ENCODE data around the gene HOMER1. TPM values are rescaled to one million over a fixed set of nuclear protein-coding genes. Genes with fewer than 3 reads are reported as not detected.

Gene HOMER1
- total and polyA plus RNA-seq, 10 of the 15 experiments (the other 5 are each of a cell fraction or from before 2014, with no cell fraction given) = 0.96 to 22.0 (median 7.5) TPM

DNA sequence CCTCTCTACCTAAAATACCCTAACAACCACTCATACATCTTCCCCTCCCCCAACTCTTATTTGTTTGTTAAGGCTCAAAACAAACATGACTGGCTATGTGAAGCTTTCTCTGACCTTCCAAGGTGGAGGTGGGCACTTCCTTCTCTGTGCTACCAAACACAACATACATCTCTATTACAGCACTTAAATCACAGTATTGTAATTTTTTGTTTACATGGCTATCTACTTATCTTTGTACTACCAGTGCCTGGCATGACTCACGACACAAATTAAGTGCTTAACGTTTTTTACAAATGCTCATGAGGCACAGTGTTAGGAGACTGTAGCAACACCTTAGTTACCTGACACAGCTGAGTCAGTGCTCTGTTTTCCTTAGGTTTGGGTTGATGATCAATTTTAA is 18.6 kb downstream of the HOMER1 start:
- no peak for ATAC-seq
- CTCF ChIA-PET = no interaction called here
- POLR2A ChIA-PET = no interaction called here

More for the DNA sequence above, 18.6 kb downstream of the HOMER1 start:
- ChIA-PET RAD21 (ENCODE audit: unreplicated experiment) (no interaction called here), SMC1A (ENCODE audit: uncharacterized antibody, unreplicated experiment) (interaction anchor here (0.5 to 2.1 kb wide), 3 partner anchors 10 to 289 kb away, joined by 3 to 5 read pairs (median 4); no protein-coding TSS in a partner anchor)
- H3K4me1 ChIP-seq (ENCODE audit: control insufficient read depth, insufficient read depth, low read length) = no peaks in the 10 kb centered on the region
- no peaks in the 10 kb centered on the region for H3K79me2 ChIP-seq (ENCODE audit: control insufficient read depth, insufficient read depth, low read length)
- no peak for TF ChIP-seq YY1 (IDR thresholded peaks at IDR 0.05; ENCODE audit: low read depth, low read length)
- TF ChIP-seq CREM (IDR thresholded peaks at IDR 0.05; ENCODE audit: low read depth) = no peak
- TF ChIP-seq KAT2A (conservative IDR thresholded peaks at IDR 0.05; ENCODE audit: control insufficient read depth, low read depth, low read length) = no peak
- no peak for TF ChIP-seq EP300 (IDR thresholded peaks at IDR 0.05; ENCODE audit: borderline replicate concordance in 1 of 2, control insufficient read depth in 1 of 2, low read depth in 2 of 2, low read length in 2 of 2)
- no peak for TF ChIP-seq CHD2 (IDR thresholded peaks at IDR 0.05; ENCODE audit: borderline replicate concordance, low read depth, low read length)
- TF ChIP-seq, protein P1, sequence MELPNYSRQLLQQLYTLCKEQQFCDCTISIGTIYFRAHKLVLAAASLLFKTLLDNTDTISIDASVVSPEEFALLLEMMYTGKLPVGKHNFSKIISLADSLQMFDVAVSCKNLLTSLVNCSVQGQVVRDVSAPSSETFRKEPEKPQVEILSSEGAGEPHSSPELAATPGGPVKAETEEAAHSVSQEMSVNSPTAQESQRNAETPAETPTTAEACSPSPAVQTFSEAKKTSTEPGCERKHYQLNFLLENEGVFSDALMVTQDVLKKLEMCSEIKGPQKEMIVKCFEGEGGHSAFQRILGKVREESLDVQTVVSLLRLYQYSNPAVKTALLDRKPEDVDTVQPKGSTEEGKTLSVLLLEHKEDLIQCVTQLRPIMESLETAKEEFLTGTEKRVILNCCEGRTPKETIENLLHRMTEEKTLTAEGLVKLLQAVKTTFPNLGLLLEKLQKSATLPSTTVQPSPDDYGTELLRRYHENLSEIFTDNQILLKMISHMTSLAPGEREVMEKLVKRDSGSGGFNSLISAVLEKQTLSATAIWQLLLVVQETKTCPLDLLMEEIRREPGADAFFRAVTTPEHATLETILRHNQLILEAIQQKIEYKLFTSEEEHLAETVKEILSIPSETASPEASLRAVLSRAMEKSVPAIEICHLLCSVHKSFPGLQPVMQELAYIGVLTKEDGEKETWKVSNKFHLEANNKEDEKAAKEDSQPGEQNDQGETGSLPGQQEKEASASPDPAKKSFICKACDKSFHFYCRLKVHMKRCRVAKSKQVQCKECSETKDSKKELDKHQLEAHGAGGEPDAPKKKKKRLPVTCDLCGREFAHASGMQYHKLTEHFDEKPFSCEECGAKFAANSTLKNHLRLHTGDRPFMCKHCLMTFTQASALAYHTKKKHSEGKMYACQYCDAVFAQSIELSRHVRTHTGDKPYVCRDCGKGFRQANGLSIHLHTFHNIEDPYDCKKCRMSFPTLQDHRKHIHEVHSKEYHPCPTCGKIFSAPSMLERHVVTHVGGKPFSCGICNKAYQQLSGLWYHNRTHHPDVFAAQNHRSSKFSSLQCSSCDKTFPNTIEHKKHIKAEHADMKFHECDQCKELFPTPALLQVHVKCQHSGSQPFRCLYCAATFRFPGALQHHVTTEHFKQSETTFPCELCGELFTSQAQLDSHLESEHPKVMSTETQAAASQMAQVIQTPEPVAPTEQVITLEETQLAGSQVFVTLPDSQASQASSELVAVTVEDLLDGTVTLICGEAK (IDR thresholded peaks at IDR 0.05; ENCODE audit: borderline replicate concordance) = no peak
- no peak for TF ChIP-seq MYB (IDR thresholded peaks at IDR 0.05; ENCODE audit: borderline replicate concordance, low read depth, low read length)
- no peak for TF ChIP-seq RELA (IDR thresholded peaks at IDR 0.05; ENCODE audit: borderline replicate concordance, partially characterized antibody)
- TF ChIP-seq, protein P2, sequence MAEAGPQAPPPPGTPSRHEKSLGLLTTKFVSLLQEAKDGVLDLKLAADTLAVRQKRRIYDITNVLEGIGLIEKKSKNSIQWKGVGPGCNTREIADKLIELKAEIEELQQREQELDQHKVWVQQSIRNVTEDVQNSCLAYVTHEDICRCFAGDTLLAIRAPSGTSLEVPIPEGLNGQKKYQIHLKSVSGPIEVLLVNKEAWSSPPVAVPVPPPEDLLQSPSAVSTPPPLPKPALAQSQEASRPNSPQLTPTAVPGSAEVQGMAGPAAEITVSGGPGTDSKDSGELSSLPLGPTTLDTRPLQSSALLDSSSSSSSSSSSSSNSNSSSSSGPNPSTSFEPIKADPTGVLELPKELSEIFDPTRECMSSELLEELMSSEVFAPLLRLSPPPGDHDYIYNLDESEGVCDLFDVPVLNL (IDR thresholded peaks at IDR 0.05; ENCODE audit: low read depth, low read length) = no peak
- no peaks in the 10 kb centered on the region for H3K9me3 ChIP-seq (replicated peaks; ENCODE audit: control insufficient read depth, insufficient read depth, low read length)
- no peaks in the 10 kb centered on the region for H3K27me3 ChIP-seq (replicated peaks in 1 of 2; ENCODE audit: control insufficient read depth in 2 of 2, insufficient read depth in 2 of 2, low read length in 1 of 2)
- no peak overlapping the region for H3K4me3 ChIP-seq
- no peak overlapping the region for H3K9ac ChIP-seq (ENCODE audit: control insufficient read depth, insufficient read depth, low read length)
- no peaks in the 10 kb centered on the region for H4K20me1 ChIP-seq (ENCODE audit: control insufficient read depth, insufficient read depth)
- FAIRE-seq (no peak), DNase-seq (ENCODE audit: low read depth, low spot score) (no peak)
- no peak overlapping the region for H3K4me2 ChIP-seq (ENCODE audit: control insufficient read depth, insufficient read depth)
- no peak overlapping the region for H3K27ac ChIP-seq (ENCODE audit: control insufficient read depth, insufficient read depth)
- H3K36me3 ChIP-seq (ENCODE audit: control insufficient read depth in 2 of 2, insufficient read depth in 2 of 2, low read length in 1 of 2) = no peaks in the 10 kb centered on the region
- 65% methylated on average over 2 of the region's 2 CpGs for WGBS (ENCODE audit: insufficient coverage, insufficient replicate concordance, low lambda C conversion rate, missing lambda C conversion rate)
- H2AFZ ChIP-seq (ENCODE audit: control insufficient read depth, low read depth, low read length) = no peak overlapping the region
- intact Hi-C loops (cut with micrococcal nuclease; ENCODE audit: unreplicated experiment) (no loop called here), in situ Hi-C loops (cut with MboI) (no loop called here)
- no TSS peak for BruUV-seq (replicated peaks)

Data from GM12878 (cell line).